Body of pancreas (tissue), 4 donors: Measurements from ENCODE around the gene SPAG6. TPM values are rescaled to one million over a fixed set of nuclear protein-coding genes. Genes with fewer than 3 reads are reported as not detected.
A peak's percentile ranks its signal among the peaks of the same experiment; 100 is the strongest.

Source experiments
- ATAC-seq: fragments of 150-250 bp; one replicate; pipeline ENCODE4 v1.9.1; 2016
- DNase-seq, 4 donors: peaks; one replicate each; pipeline ENCODE4 v3.0.0-alpha.2; 2019
- H3K27ac ChIP-seq, 4 donors: fragments of 200-600 bp; sonication (generic); 1 replicate in 3 of 4; 2 replicates in 1 of 4; pipeline versions ENCODE4 v1.5.1 to v1.6.1; 2016 to 2019; ENCODE audit warnings: mild to moderate bottlenecking in 1 of 4, mixed read lengths in 1 of 4, moderate library complexity in 1 of 4
- H3K27me3 ChIP-seq, 2 donors: fragments of 200-600 bp; sonication (generic); one replicate each; pipeline ENCODE4 v1.6.0; 2016; ENCODE audit warnings: mild to moderate bottlenecking in 1 of 2
- H3K36me3 ChIP-seq, 2 donors: fragments of 200-600 bp; sonication (generic); replicated peaks in 1 of 2; 2 replicates each; pipeline ENCODE4 v1.5.1; 2016; ENCODE audit warnings: low read depth in 2 of 2; ENCODE audit not compliant: insufficient read depth in 1 of 2
- H3K4me1 ChIP-seq: fragments of 200-600 bp; sonication (generic); one replicate; pipeline ENCODE4 v1.6.0; 2016
- H3K4me3 ChIP-seq, 2 donors: fragments of 200-600 bp; sonication (generic); 1 replicate in 1 of 2; 2 replicates in 1 of 2; pipeline ENCODE4 v1.5.1; 2016 to 2019
- H3K9me3 ChIP-seq, 3 donors: fragments of 200-600 bp; sonication (generic); 1 replicate in 2 of 3; 2 replicates in 1 of 3; pipeline ENCODE4 v1.5.1; 2016
- POLR2A ChIP-seq, 3 donors: fragments of 450-650 bp; IDR thresholded peaks; one replicate each; pipeline ENCODE4 v1.6.1; 2016; ENCODE audit warnings: antibody characterized with exemption in 3 of 3, mild to moderate bottlenecking in 2 of 3
- WGBS, 2 donors: methylation state at CpG; one replicate each; pipeline ENCODE4 v1.1.5; 2017; 5-methylcytosine and 5-hydroxymethylcytosine counted together
- intact Hi-C: fragments of 100-400 bp; cut with DNase I; formaldehyde crosslinking; loops from one replicate; pipeline ENCODE4 v1.15.1; 2023
- total RNA-seq, 2 donors: library from RNA; depleted of rRNA; stranded (reverse); fragments of >200 nt; gene quantifications; one replicate each; pipeline ENCODE4 v1.1.0, GENCODE V29; 2016
- TF ChIP-seq, protein P1 (sequence below), 7 experiments: fragments of 450-650 bp in 4 of 7; fragments of 200-600 bp in 3 of 7; sonication (generic) in 3 of 7; IDR thresholded peaks; one replicate each; pipeline ENCODE4 v1.5.1; 2016 to 2019; ENCODE audit warnings: antibody characterized with exemption in 7 of 7

The SPAG6 gene
- total RNA-seq, 2 donors from 2014 or later = 0.26 TPM; not detected in 1

DNA sequence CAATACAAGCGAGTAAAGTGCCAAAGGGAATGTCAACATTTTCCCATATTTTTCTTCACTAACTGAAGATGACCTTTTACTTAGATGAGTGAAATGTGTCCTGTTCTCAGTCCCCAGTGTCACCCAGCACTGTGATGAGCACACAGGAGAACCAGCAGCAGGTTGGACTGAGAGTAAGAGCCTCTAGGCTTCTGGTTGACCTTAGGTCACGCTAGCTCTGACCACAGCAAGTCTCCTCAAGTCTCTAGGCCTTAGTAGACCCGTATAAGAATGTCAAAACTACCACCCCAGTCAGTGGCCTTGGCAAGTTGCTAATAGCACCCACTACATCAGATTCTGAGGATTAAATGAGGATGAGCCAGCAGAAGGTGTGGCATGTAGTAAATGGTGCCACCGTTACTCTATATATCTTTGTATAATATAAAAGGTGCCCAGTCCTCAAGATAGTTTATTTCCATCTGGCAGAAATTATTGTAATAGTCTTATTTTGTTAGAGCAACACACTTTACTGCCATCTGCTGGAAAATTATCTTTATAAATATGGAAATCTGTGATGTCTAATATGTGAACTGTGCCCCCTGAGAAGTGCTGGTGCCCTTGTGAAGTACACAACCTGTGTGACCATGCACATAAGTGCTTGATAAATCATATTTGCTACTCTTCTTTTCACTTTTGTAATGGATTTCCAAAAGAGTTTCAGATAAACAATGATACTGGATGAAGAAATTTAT is 75.7 kb downstream of the SPAG6 start:
- intact Hi-C loops = no loop called here
- DNase-seq (no peak), ATAC-seq (no peak)
- TF ChIP-seq, protein P1, sequence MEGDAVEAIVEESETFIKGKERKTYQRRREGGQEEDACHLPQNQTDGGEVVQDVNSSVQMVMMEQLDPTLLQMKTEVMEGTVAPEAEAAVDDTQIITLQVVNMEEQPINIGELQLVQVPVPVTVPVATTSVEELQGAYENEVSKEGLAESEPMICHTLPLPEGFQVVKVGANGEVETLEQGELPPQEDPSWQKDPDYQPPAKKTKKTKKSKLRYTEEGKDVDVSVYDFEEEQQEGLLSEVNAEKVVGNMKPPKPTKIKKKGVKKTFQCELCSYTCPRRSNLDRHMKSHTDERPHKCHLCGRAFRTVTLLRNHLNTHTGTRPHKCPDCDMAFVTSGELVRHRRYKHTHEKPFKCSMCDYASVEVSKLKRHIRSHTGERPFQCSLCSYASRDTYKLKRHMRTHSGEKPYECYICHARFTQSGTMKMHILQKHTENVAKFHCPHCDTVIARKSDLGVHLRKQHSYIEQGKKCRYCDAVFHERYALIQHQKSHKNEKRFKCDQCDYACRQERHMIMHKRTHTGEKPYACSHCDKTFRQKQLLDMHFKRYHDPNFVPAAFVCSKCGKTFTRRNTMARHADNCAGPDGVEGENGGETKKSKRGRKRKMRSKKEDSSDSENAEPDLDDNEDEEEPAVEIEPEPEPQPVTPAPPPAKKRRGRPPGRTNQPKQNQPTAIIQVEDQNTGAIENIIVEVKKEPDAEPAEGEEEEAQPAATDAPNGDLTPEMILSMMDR (IDR thresholded peaks at IDR 0.05) = peak in 2 of 7 experiments; percentile 6 to 10
- TF ChIP-seq POLR2A (IDR thresholded peaks at IDR 0.05) = no peak
- WGBS, 2 donors = 81 to 86% methylated on average over 4 of the region's 4 CpGs
- Histone ChIP-seq H3K27me3 (no peaks in the 10 kb centered on the region), H3K4me1 (no peaks in the 10 kb centered on the region), H3K27ac (no peak overlapping the region), H3K9me3 (no peaks in the 10 kb centered on the region), H3K4me3 (no peak overlapping the region), H3K36me3 (no peaks in the 10 kb centered on the region)

DNA sequence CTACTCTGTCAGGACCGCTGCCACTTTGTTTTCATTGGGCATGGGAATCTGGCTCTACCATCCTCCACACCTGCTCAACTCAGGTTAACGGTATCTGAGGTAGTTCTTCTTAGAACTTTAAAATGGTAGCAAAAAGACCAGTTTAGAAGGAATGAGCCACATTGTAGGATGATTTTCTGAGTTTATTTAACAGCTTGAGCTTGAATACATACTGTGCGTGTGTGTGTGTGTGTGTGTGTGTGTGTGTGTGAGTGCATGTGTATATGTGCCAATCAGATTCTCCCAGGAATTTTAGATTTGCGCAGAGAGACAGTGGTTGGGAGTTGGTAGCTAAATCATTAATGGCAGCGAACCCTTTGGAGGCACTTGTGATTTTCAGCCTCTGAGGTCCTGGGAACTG is 81.4 kb downstream of the SPAG6 start:
- H3K27ac ChIP-seq = no peak overlapping the region
- ATAC-seq = no peak
- 94 to 97% methylated on average over 4 to 5 of the region's 5 CpGs for WGBS, 2 donors
- no peak for DNase-seq
- intact Hi-C loops = no loop called here
- H3K27me3 ChIP-seq = no peaks in the 10 kb centered on the region
- no peaks in the 10 kb centered on the region for H3K4me1 ChIP-seq
- TF ChIP-seq, protein P1 (IDR thresholded peaks at IDR 0.05) = no peak
- TF ChIP-seq POLR2A (IDR thresholded peaks at IDR 0.05) = no peak
- H3K9me3 ChIP-seq = no peaks in the 10 kb centered on the region
- no peak overlapping the region for H3K4me3 ChIP-seq
- H3K36me3 ChIP-seq = no peaks in the 10 kb centered on the region

DNA sequence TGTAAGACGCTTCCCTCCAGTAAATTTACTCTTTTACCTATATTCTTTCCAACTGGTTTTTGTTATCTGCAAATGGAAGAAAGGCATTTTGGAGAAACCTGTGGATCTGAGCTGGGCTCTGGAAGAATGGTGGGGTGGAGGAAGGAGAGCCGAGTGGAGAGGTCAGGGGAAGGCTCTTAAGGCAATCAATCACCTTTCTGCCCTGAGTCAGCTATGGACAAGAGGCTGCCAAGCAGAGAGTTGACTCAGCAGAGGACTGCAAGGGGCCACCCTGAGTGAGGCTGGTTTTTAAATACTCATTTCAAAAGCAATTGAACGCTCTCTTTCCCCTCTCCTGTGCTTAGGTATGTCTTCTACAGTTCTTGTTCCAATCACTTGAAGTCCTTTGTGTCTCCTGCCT is 81.8 kb downstream of the SPAG6 start:
- no peak overlapping the region for H3K27ac ChIP-seq
- no peak for DNase-seq
- no peak for TF ChIP-seq POLR2A (IDR thresholded peaks at IDR 0.05)
- TF ChIP-seq, protein P1 (IDR thresholded peaks at IDR 0.05) = no peak

DNA sequence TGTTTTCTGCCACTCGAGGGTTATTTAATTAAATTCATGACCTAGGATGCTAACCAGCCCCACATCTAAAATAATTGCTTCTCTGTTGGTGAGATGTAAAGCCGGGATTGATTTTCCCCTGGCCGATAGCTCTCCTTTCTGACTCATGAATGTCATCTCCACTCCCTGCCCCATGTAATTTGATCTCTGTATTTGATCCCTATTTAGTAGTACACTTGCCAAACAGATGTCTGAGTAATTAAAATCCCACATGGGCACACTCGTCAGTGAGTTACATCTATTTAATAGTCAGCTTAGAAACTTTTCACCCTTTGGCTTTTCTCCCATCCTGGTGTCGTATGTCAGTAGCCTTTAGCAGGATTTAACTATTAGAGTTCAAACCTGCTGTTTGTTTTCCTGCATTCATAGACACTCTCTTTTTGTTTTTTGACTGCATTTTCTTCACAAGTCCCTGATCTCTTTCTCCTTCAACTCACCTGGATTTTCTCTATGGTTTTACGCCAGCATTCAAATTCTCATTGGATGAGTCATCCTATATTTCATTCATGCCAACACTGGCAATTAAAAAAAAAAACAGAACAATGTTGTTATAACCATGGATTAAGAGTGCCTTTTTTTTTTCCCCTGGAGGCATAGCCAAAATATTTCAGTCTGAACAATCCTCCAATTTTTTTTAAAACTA is 82.7 kb downstream of the SPAG6 start:
- intact Hi-C loops = no loop called here
- DNase-seq (no peak), ATAC-seq (peak; percentile 81)
- 18 to 19% methylated on average over 6 of the region's 6 CpGs for WGBS, 2 donors
- no peak overlapping the region for H3K4me3 ChIP-seq
- H3K4me1 ChIP-seq = no peaks in the 10 kb centered on the region
- H3K27ac ChIP-seq = peak overlapping the region in 1 of 4 donors; percentile 24
- no peaks in the 10 kb centered on the region for H3K36me3 ChIP-seq
- TF ChIP-seq, protein P1 (IDR thresholded peaks at IDR 0.05) = no peak
- TF ChIP-seq POLR2A (IDR thresholded peaks at IDR 0.05) = no peak
- H3K9me3 ChIP-seq = no peaks in the 10 kb centered on the region
- no peaks in the 10 kb centered on the region for H3K27me3 ChIP-seq

More for the DNA sequence above, 81.8 kb downstream of the SPAG6 start:
- Histone ChIP-seq H3K36me3 (no peaks in the 10 kb centered on the region), H3K4me3 (no peak overlapping the region), H3K9me3 (no peaks in the 10 kb centered on the region), H3K4me1 (no peaks in the 10 kb centered on the region), H3K27me3 (no peaks in the 10 kb centered on the region)
- intact Hi-C loops = no loop called here
- WGBS, 2 donors = 66 to 68% methylated on average over 3 of the region's 3 CpGs
- ATAC-seq = no peak
